ENCODE measurements around the gene HIVEP1.

The HIVEP1 gene

DNA sequence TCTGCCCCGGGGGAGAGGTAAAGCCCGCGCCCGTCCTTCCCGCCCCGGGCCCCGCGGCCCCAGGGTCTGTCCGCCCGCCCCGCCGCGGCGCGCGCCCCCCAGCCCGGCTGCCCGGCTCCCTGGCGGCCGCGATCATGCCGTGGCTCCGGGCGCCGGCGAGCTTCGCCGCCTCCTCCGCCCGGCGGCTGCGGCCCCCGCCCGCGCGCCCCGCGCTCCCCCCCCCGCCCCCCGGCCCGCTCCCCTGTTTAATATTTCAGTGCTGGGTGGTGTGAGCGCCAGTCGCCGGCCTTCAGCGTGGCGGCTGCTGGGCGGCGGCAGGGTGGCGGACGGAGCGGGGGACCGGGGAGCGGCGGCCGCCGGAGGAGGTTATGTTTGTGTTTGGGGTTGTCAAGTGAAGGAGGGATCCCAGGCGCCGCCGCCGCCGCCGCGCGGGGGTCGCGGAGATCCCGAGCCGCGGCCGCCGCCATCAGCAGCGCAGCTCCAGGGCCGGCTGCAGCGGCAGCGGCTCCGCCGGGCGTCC is at the start of gene HIVEP1:
Gene HIVEP1 (plus strand): TSS at position 275 of the 520 bp plus-strand sequence. CDS start 3,317 bp downstream, outside the sequence.
- Mint-ChIP-seq H3K27ac (peak within 1 kb of the TSS; percentile 99), H3K27me3 (no peaks in the 10 kb centered on the region), H3K4me3 (peak within 1 kb of the TSS; percentile 99 to 100), H3K9me3 (peaks cover 0 to 2% of the 10 kb centered on the region in 2 donors), H3K4me1 (peaks cover 57% of the 10 kb centered on the region)
- ATAC-seq: peak; percentile 0
- peak in 1 of 2 donors; percentile 43 for DNase-seq

DNA sequence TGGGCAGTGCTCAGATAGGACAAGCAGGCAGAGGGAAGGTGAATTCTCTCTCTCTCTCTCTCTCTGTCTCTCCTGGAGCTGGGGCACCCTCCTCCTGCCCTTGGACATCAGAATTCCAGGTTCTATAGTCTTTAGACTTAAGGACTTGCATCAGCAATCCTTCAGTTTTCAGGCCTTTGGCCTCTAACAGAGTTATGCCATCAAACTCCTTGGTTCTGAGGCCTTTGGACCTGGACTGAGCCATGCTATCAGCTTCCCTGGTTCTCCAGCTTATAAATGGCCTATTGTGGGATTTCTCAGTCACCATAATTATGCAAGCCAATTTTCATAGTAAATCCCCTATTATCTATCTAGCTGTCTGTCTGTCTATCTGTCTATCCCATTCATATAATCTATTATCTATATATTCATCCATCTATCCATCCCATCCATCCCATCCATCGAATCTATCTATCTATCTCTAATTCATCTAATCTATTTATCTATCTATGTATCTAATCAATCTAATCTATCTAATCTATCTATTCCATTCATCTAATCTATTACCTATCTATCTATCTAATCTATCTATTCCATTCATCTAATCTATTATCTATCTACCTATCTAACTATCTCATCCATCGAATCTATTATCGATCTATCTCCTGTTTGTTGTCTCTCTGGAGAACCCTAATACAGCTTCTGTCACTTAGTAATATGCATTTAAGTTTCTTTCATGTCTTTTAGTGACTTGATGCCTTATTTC is 48.2 kb upstream of the HIVEP1 start:
- no peak for ATAC-seq

DNA sequence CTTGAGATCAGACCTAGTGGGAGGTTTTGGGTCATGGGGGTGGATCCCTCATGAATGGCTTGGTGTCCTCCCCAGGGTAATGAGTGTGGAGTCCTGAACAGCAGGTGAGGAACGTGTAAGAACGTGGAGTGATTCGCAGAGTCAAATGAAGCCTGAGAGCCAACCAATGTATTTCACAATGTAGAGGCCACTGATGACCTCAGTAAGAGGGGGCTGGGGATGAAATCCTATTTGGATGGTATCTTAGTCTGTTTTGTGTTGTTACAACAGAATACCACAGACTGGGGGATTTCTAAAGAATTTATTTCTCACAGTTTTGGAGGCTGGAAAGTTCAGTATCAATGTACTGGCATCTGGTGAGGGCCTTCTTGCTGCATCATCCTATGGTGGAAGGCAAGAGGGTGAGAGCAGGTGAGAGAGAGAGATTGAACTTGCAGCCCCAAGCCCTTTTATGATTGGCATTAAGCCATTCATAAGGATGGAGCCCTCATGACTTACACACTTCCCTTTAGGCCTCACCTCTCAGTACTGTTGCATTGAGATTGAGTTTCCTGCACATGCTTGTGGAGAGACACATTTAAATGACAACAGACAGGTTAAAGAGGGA is 47.3 kb upstream of the HIVEP1 start:
- Mint-ChIP-seq H3K4me1 (no peaks in the 10 kb centered on the region), H3K27me3 (no peaks in the 10 kb centered on the region), H3K4me3 (no peak overlapping the region), H3K9me3 (peaks cover 11 to 13% of the 10 kb centered on the region in 2 donors), H3K27ac (no peak overlapping the region)
- DNase-seq (no peak), ATAC-seq (no peak)

More for the DNA sequence above, 48.2 kb upstream of the HIVEP1 start:
- Mint-ChIP-seq H3K27ac (no peak overlapping the region), H3K4me3 (no peak overlapping the region), H3K27me3 (no peaks in the 10 kb centered on the region), H3K4me1 (no peaks in the 10 kb centered on the region), H3K9me3 (peaks cover 11 to 13% of the 10 kb centered on the region in 2 donors)
- DNase-seq: no peak

DNA sequence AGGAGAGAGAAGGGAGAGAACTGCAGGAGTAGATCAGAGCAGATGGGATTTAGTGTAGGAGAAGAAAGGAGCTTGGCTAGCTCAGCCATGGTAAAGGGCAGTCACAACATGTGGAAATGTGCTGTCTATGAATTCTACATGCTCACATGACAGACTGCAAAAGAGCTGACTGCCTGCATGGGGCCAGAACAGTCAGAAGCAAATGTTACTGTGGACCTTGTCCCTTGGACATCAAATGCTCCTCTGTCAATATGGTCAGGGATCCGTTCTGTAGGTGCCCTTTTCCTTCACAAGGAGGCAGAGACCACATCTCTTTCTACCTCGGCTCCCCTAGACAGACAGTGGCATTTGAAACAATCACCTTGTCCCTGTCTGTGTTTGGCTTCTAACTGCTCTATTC is 46.6 kb upstream of the HIVEP1 start:
- ATAC-seq (no peak), DNase-seq (no peak)
- Mint-ChIP-seq H3K9me3 (peaks cover 11 to 13% of the 10 kb centered on the region in 2 donors), H3K4me3 (no peak overlapping the region), H3K27ac (no peak overlapping the region), H3K4me1 (no peaks in the 10 kb centered on the region), H3K27me3 (no peaks in the 10 kb centered on the region)

- no peak overlapping the region for H3K27ac Mint-ChIP-seq
- ATAC-seq (no peak), DNase-seq (no peak)
- no peak overlapping the region for H3K4me3 Mint-ChIP-seq
- H3K27me3 Mint-ChIP-seq: no peaks in the 10 kb centered on the region
- peaks cover 10 to 12% of the 10 kb centered on the region in 2 donors for H3K9me3 Mint-ChIP-seq
- H3K4me1 Mint-ChIP-seq: peaks cover 7% of the 10 kb centered on the region
Measured at GRCh38 chr6:11968241-11968806, 43.8 kb upstream of the HIVEP1 start.

GRCh38 chr6:11969092-11969491 is 43.0 kb upstream of the HIVEP1 start:
- Mint-ChIP-seq H3K4me1 (peaks cover 7% of the 10 kb centered on the region), H3K9me3 (peaks cover 3 to 5% of the 10 kb centered on the region in 2 donors), H3K4me3 (no peak overlapping the region), H3K27me3 (no peaks in the 10 kb centered on the region), H3K27ac (no peak overlapping the region)
- ATAC-seq (no peak), DNase-seq (no peak)

DNA sequence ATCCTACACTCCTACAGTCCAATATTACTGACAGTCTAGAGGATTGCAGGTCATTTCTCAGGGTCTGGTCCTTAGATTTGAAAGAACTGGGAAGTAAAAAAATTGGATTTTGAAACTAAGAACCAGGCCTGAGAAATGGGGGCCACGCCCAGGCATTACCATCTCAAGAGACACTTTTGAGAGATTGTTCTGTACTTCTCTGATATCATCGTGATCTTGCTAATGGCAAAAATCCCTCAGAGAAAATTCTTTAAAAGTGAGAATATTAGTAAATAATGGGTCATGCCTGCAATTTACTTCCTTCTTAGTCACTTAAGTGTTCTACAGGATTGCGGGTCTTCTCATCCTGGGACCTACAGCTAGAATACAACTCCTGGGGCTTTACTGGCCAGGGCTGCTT is 42.0 kb upstream of the HIVEP1 start:
- Mint-ChIP-seq H3K27ac (no peak overlapping the region), H3K4me1 (peaks cover 12% of the 10 kb centered on the region), H3K27me3 (no peaks in the 10 kb centered on the region), H3K4me3 (no peak overlapping the region), H3K9me3 (no peaks in the 10 kb centered on the region)
- ATAC-seq (no peak), DNase-seq (no peak)

DNA sequence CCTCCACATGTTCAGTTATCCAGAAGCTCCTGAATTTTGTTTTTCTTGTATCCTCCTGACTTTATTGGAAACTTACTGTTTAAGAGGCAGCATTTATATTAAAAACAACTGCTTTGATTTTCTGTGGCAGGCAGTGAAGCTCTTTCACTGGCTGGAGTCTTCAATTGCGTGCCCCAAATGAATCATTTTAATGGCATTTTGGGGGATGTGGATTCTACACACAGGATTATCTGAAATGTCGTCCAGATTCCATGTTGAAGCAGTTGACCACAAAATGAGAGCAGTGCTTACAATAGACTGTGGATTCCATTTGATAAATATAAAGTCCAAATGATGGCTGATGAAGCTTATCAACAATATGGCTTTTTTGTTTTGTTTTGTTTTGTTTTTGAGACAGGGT is 41.0 kb upstream of the HIVEP1 start:
- no peak overlapping the region for H3K27ac Mint-ChIP-seq
- ATAC-seq (no peak), DNase-seq (no peak)

GRCh38 chr6:11972270-11972669 is 39.8 kb upstream of the HIVEP1 start:
- no peaks in the 10 kb centered on the region for H3K9me3 Mint-ChIP-seq
- no peak overlapping the region for H3K27ac Mint-ChIP-seq
- H3K4me3 Mint-ChIP-seq: no peak overlapping the region
- no peaks in the 10 kb centered on the region for H3K27me3 Mint-ChIP-seq
- ATAC-seq (no peak), DNase-seq (no peak)
- H3K4me1 Mint-ChIP-seq: peaks cover 27% of the 10 kb centered on the region

More for the DNA sequence above, 41.0 kb upstream of the HIVEP1 start:
- no peaks in the 10 kb centered on the region for H3K9me3 Mint-ChIP-seq
- H3K27me3 Mint-ChIP-seq: no peaks in the 10 kb centered on the region
- H3K4me1 Mint-ChIP-seq: peaks cover 19% of the 10 kb centered on the region
- no peak overlapping the region for H3K4me3 Mint-ChIP-seq

- DNase-seq: no peak
- H3K4me3 Mint-ChIP-seq: no peak overlapping the region
- ATAC-seq: no peak
- H3K27me3 Mint-ChIP-seq: no peaks in the 10 kb centered on the region
- H3K27ac Mint-ChIP-seq: no peak overlapping the region
- H3K4me1 Mint-ChIP-seq: peaks cover 27% of the 10 kb centered on the region
- H3K9me3 Mint-ChIP-seq: no peaks in the 10 kb centered on the region
Measured at GRCh38 chr6:11972806-11973205, 39.3 kb upstream of the HIVEP1 start.

GRCh38 chr6:11973238-11973637 is 38.9 kb upstream of the HIVEP1 start:
- peaks cover 30% of the 10 kb centered on the region for H3K4me1 Mint-ChIP-seq
- no peaks in the 10 kb centered on the region for H3K27me3 Mint-ChIP-seq
- ATAC-seq: no peak
- no peak overlapping the region for H3K4me3 Mint-ChIP-seq
- H3K9me3 Mint-ChIP-seq: no peaks in the 10 kb centered on the region
- H3K27ac Mint-ChIP-seq: no peak overlapping the region
- DNase-seq: no peak

GRCh38 chr6:11974089-11974488 is 38.0 kb upstream of the HIVEP1 start:
- H3K4me3 Mint-ChIP-seq: no peak overlapping the region
- no peaks in the 10 kb centered on the region for H3K9me3 Mint-ChIP-seq
- H3K27ac Mint-ChIP-seq: no peak overlapping the region
- DNase-seq: no peak
- H3K27me3 Mint-ChIP-seq: no peaks in the 10 kb centered on the region
- H3K4me1 Mint-ChIP-seq: peaks cover 33% of the 10 kb centered on the region
- ATAC-seq: no peak

DNA sequence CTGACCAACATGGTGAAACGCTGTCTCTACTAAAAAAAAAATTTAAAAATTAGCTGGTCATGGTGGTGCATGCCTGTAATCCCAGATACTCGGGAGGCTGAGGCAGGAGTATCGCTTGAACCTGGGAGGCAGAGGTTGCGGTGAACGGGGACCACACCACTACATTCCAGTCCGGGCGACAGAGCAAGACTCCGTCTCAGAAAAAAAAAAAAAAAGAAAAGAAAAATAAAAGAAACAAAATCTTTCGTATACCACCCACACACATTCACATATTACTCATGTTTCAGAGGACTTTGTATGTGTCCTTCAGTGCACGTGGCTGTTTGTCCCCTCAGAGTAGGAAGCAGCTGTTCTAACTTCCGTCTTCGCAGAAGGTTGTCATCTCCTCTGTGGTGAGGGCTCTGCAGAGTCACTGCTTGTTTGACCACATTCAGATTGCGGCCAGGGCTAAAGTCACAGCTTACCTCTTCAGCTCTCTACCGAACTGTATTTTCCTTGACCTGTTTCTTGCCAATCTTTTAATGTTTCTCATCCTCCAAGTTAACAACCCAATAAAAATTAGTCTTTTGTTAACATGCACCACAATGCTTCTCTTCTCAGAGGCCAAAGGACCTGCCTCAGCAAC is 36.6 kb upstream of the HIVEP1 start:
- peak; percentile 96 for ATAC-seq
- Mint-ChIP-seq H3K9me3 (no peaks in the 10 kb centered on the region), H3K27ac (no peak overlapping the region), H3K27me3 (no peaks in the 10 kb centered on the region), H3K4me1 (peaks cover 33% of the 10 kb centered on the region), H3K4me3 (peak overlapping the region; percentile 1)
- DNase-seq: peak; percentile 28 to 55

- Mint-ChIP-seq H3K27me3 (no peaks in the 10 kb centered on the region), H3K4me3 (peak overlapping the region in 1 of 2 donors; percentile 16), H3K9me3 (no peaks in the 10 kb centered on the region), H3K4me1 (peaks cover 33% of the 10 kb centered on the region), H3K27ac (peak overlapping the region; percentile 23 to 79)
- ATAC-seq: no peak
- DNase-seq: no peak
Measured at GRCh38 chr6:11976489-11976888, 35.6 kb upstream of the HIVEP1 start.

DNA sequence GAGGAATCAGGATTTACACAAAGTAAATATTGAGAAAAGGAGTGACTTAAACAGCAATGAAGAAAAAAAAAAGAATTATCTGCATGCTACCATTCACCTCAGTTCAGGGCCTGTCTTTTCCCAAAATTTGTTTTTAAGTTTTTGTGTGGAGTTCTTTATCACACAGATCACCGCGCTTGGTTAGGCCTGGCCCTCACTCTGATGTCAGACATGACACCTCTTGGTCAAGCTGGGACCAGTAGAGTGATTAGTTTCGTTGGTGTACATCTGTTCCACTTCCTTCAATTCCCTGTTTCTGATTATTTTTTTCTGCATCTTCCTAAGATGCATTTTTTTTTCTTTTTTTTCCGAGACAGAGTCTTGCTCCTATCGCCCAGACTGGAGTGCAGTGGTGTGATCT is 34.9 kb upstream of the HIVEP1 start:
- H3K27me3 Mint-ChIP-seq: no peaks in the 10 kb centered on the region

More for the DNA sequence above, 34.9 kb upstream of the HIVEP1 start:
- Mint-ChIP-seq H3K4me3 (no peak overlapping the region), H3K27ac (no peak overlapping the region), H3K9me3 (no peaks in the 10 kb centered on the region), H3K4me1 (peaks cover 28% of the 10 kb centered on the region)
- DNase-seq (no peak), ATAC-seq (no peak)
